Activated naive CD8-positive, alpha-beta T cell (primary cell): ENCODE measurements around the gene GPX3.

Experiments
- H3K27ac Mint-ChIP-seq: one replicate; pipeline ENCODE4 v1.8.0; 2021; ENCODE audit warnings: mixed read lengths
- H3K27me3 Mint-ChIP-seq: one replicate; pipeline ENCODE4 v1.8.0; 2021; ENCODE audit warnings: mixed read lengths
- H3K36me3 Mint-ChIP-seq: one replicate; pipeline ENCODE4 v1.8.0; 2021; ENCODE audit warnings: mixed read lengths
- H3K4me1 Mint-ChIP-seq: one replicate; pipeline ENCODE4 v1.8.0; 2021; ENCODE audit warnings: low read depth, mixed read lengths
- H3K4me3 Mint-ChIP-seq: one replicate; pipeline ENCODE4 v1.8.0; 2021; ENCODE audit warnings: mild to moderate bottlenecking, mixed read lengths
- H3K9me3 Mint-ChIP-seq: one replicate; pipeline ENCODE4 v1.8.0; 2021; ENCODE audit warnings: low read depth, mixed read lengths

GPX3 gene

GRCh38 chr5:151036556-151036955, 16.2 kb downstream of the GPX3 start:
- H3K4me1 Mint-ChIP-seq, result peaks cover 4% of the 10 kb centered on the region
- H3K9me3 Mint-ChIP-seq, result no peaks in the 10 kb centered on the region
- no peak overlapping the region for H3K4me3 Mint-ChIP-seq
- no peaks in the 10 kb centered on the region for H3K27me3 Mint-ChIP-seq
- no peak overlapping the region for H3K27ac Mint-ChIP-seq
- peaks cover 8% of the 10 kb centered on the region for H3K36me3 Mint-ChIP-seq

DNA sequence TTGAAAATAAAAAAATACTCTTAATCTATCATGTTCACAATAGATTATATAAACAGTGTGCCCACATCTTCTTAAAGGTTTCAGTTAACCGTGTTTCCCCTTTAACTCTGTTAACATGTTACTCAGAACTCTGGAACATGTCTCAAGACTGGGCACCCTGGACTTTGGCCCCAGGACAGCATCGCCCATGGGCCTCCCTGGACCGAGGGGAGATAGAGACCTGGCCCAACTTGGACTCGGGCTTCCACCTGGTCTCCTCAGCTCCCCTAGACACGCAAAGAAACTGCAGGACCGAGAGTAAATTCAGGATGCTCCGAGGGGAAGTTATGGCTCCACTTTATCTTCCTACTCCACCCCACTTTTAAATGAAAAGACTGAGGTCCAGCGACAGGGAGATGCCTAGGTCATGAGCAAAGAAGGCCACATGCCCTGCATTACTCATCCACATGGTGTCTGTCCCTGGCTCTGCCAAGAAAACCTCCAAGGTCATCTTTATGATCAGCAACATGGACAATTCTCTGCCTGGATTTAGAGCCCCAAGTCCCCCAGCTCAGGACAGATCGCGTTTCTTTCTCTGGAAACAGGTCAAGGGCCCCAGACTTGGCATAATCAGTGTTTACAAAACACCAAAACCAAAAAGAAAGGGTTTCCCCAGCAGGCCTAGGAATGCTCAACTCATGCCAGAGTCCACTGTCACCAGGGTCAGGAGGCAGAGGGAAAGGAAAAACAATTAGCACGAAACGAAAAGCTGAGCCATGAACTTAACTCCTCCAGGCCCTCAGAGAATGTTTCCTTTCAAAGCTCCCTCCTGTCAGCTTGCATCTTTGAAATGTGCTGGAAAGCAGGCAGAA, 17.4 kb downstream of the GPX3 start:
- peaks cover 8% of the 10 kb centered on the region for H3K36me3 Mint-ChIP-seq

DNA sequence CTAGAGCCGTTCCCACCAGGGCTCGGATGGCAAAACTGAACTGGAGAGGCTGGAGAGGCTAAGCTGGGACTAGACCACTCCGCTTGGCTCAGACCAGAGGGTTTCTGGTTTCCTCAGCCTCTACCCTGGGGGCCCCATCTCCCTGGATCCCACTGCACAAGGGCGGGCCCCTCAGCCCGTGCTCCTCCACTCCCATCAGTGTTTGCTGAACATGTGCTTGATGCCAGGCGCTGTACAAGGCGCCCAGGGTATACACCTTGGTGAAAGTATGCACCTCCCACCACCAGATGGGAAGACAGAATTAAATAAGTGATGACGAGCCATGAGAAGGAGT, 18.0 kb downstream of the GPX3 start:
- H3K4me3 Mint-ChIP-seq, result no peak overlapping the region
- no peaks in the 10 kb centered on the region for H3K9me3 Mint-ChIP-seq
- H3K27ac Mint-ChIP-seq, result peak overlapping the region; percentile 34
- H3K4me1 Mint-ChIP-seq, result peaks cover 4% of the 10 kb centered on the region
- no peaks in the 10 kb centered on the region for H3K27me3 Mint-ChIP-seq
- H3K36me3 Mint-ChIP-seq, result peaks cover 11% of the 10 kb centered on the region

More for the DNA sequence above, 17.4 kb downstream of the GPX3 start:
- Mint-ChIP-seq H3K9me3 (no peaks in the 10 kb centered on the region), H3K4me3 (no peak overlapping the region), H3K27me3 (no peaks in the 10 kb centered on the region), H3K27ac (peak overlapping the region; percentile 22), H3K4me1 (peaks cover 4% of the 10 kb centered on the region)

DNA sequence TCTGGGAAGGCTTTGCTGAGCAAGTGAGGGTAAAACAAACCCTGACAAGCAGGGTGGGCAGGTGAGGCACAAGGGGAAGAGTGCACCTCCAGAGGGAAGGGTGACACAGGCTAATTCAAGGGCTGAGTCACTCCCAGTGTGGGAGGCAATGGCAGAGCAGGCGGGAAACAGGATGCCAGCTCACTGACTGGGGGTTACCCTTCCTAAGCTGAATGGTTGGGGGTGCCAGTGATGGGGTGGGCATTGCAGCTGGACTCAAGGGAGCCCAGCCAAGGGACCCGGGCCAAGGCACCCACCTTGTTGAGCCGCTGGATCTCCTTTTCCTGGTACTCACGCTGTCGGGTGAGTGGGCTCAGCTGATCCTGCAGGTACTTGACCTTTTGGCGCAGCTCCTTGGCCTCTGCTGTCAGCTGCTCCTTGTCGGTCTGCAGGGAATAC, 18.4 kb downstream of the GPX3 start:
- peaks cover 11% of the 10 kb centered on the region for H3K36me3 Mint-ChIP-seq
- H3K4me3 Mint-ChIP-seq, result no peak overlapping the region
- H3K4me1 Mint-ChIP-seq, result peaks cover 4% of the 10 kb centered on the region
- H3K27me3 Mint-ChIP-seq, result no peaks in the 10 kb centered on the region
- H3K27ac Mint-ChIP-seq, result peak overlapping the region; percentile 34
- H3K9me3 Mint-ChIP-seq, result no peaks in the 10 kb centered on the region

GRCh38 chr5:151039665-151040064, 19.3 kb downstream of the GPX3 start:
- H3K9me3 Mint-ChIP-seq, result no peaks in the 10 kb centered on the region
- no peak overlapping the region for H3K27ac Mint-ChIP-seq
- no peak overlapping the region for H3K4me3 Mint-ChIP-seq
- peaks cover 4% of the 10 kb centered on the region for H3K4me1 Mint-ChIP-seq
- H3K27me3 Mint-ChIP-seq, result no peaks in the 10 kb centered on the region
- peaks cover 11% of the 10 kb centered on the region for H3K36me3 Mint-ChIP-seq

DNA sequence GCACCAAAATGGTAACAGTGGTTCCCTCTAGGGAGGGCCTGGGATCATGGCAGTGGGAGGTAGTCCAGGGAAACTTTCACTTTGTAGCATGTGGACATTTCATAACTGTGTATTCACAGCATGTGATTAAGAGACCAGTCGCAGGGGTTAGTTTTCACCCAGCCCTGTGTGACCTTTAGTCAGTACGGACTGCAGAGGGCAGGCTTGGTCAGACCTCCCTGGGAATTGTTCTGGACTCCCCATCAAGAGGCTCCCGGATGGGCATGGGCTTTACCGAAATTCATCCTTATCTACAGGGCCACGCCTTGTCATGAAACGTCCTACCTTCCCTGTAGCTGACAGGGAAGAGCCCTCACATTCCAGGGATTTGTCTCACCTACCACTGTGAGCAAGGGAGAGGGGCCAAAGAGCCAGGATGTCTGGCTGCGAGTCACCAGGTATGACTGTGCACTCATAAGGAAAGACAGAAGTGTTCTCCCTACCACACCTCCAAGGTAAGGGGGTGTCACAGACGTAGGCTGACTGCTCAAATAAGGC, 19.9 kb downstream of the GPX3 start:
- Mint-ChIP-seq H3K27me3 (no peaks in the 10 kb centered on the region), H3K36me3 (peaks cover 11% of the 10 kb centered on the region), H3K9me3 (no peaks in the 10 kb centered on the region), H3K27ac (no peak overlapping the region), H3K4me3 (no peak overlapping the region), H3K4me1 (peaks cover 4% of the 10 kb centered on the region)

DNA sequence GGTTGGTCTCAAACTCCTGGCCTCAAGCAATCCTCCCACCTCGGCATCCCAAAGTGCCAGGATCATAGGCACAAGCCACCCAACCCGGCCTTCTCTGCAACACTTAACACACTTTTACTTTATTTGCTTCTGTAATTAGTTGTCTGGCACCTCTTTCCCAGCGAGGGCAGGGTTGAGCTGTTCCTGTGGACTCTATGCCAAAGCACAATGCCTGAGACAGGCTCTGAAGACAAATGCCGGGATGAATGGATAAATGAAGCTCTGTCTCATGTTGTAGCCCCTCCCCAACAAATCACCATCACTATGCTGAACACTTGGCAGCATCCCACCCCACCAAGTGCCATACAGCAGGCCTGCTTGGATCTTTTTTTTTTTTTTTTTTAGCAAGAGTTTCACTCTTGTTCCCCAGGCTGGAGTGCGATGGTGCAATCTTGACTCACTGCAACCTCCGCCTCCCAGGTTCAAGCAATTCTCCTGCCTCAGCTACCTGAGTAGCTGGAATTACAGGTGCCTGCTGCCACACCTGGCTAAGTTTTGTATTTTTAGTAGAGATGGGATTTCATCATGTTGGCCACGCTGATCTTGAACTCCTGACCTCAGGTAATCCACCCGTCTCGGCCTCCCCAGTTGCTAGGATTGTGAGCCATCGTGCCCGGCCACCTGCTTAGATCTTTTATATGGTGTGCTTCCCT, 21.3 kb downstream of the GPX3 start:
- H3K27me3 Mint-ChIP-seq, result no peaks in the 10 kb centered on the region
- no peak overlapping the region for H3K27ac Mint-ChIP-seq
- H3K4me3 Mint-ChIP-seq, result no peak overlapping the region
- peaks cover 4% of the 10 kb centered on the region for H3K4me1 Mint-ChIP-seq
- no peaks in the 10 kb centered on the region for H3K9me3 Mint-ChIP-seq
- H3K36me3 Mint-ChIP-seq, result peaks cover 16% of the 10 kb centered on the region

GRCh38 chr5:151042453-151043093, 22.2 kb downstream of the GPX3 start:
- Mint-ChIP-seq H3K9me3 (no peaks in the 10 kb centered on the region), H3K27ac (no peak overlapping the region), H3K27me3 (no peaks in the 10 kb centered on the region), H3K4me3 (no peak overlapping the region), H3K36me3 (peaks cover 19% of the 10 kb centered on the region), H3K4me1 (peaks cover 4% of the 10 kb centered on the region)

DNA sequence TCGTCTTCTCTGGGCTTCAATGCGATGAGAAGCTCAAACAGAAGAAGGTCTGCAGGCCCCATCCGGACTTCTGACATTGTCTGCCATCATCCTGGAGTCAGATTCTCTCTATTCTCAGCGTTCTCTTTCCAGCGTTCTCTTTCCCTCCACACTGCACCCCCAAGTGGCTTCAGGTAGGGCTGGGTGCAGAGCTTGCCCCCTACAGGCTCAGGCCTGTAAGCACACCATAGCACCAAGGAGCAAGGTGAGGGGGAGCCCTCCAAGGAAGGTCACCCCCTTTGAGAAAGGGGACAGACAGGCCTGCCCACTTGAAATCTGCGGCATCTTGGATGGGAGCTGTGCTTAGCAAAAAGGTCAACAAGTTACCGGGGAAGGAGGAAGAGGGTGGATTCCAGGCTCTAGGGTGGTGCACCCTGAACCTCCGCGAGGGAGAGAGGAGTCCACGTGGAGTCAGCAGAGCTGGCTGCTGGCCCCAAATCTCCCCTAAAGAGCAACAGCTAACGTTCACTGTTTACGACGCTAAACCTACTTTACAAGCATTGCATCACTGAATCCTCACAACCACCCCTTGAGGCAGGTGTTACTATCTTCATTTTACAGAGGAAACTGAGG, 27.5 kb downstream of the GPX3 start:
- Mint-ChIP-seq H3K4me3 (no peak overlapping the region), H3K27me3 (no peaks in the 10 kb centered on the region), H3K4me1 (peaks cover 8% of the 10 kb centered on the region), H3K36me3 (peaks cover 22% of the 10 kb centered on the region), H3K9me3 (no peaks in the 10 kb centered on the region), H3K27ac (no peak overlapping the region)

DNA sequence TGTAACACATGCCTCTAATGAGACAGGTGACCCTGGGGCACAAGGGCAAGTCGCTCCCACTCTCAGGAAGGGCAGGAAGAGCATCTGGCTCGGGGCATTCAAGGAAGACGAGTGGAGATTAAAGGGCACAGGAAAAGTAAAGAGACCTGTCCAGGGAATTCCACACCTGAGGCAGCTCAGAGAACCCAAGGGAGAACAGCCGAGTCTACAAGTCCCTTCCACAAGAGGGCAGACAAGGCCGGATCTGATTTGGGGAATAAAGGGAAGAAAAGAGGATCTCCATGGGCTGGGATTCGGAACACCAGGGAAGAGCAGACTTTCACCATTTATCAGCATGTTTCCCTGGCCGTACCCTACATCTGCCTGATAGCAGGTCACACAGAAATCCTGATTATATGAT, 28.1 kb downstream of the GPX3 start:
- H3K36me3 Mint-ChIP-seq, result peaks cover 19% of the 10 kb centered on the region
- H3K4me1 Mint-ChIP-seq, result peaks cover 8% of the 10 kb centered on the region
- H3K27me3 Mint-ChIP-seq, result no peaks in the 10 kb centered on the region
- H3K4me3 Mint-ChIP-seq, result no peak overlapping the region
- H3K27ac Mint-ChIP-seq, result no peak overlapping the region
- no peaks in the 10 kb centered on the region for H3K9me3 Mint-ChIP-seq

DNA sequence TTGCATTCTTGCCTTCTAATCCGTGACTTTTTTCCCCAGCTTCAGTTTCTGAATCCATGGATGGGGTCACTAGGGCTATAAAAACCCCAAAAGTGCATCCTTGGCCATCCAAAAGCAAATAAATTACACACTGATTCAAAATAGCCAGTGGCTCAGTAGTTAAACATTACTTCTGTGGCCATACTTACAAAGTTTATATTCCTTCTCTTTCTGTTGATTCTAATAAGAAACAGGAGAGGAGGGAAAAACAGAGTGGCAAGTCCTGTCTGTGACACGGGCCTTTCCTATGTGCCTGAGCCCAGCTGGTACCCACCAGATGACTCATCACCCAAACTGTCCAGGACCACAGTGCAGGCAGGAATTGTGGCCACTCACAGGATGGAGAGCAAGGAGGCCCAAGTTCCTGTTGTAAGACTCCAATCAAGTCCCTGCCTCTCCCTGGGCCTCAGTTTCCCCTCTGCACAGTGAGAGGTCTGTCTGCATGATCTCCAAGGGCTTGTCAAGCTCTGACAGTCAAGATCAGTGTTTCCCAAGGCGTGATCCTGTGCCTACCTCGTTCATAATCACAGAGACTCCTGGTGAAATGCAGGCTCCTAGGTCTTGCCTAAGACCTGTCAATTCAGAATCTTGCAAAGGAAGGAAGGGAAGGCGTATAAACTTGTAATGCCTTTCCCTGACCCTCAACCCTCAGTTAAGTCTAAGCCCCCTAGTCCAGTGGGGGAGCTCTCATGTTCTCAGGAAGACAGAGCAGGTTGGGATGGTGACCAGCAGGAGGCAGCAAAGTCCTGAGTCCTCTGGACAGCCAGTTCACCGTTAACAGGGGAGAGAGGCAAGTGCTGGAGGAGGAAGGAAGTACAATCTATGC, 30.9 kb downstream of the GPX3 start:
- Mint-ChIP-seq H3K4me3 (no peak overlapping the region), H3K27ac (peak overlapping the region; percentile 46), H3K4me1 (peaks cover 9% of the 10 kb centered on the region), H3K36me3 (peaks cover 12% of the 10 kb centered on the region), H3K9me3 (no peaks in the 10 kb centered on the region), H3K27me3 (no peaks in the 10 kb centered on the region)

DNA sequence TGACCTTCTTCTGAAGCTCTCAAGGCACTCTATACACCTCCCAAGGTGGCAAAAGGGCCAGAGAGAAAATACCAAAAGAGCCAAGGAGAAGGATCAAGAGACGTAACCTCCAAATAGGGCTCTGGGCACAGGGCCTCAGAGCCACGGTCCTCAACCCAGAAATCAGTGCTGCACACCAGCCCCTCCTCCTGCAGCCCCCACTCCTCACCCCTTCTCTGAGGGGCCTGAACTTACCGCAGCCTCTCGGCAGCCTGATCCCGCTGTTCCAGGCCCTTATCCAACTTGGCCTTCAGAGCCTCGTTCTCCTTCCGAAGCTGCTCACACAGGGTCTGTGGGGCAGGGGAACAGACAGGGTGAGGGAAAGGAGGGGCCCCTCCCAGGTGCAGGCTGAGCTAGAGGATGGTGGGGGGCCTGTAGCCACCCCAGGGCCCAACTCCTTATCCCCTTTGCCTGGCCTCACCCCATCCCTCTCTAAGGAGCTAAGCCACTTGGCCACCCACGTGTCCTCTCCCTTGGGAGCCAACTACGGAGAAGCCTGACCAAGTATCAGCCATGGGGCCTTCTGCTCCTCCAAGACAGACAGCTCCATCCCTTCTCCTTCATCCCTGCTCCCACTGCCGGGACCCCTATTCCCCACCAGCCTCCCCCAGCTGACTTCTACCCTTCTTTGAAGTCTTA, 31.7 kb downstream of the GPX3 start:
- Mint-ChIP-seq H3K36me3 (peaks cover 12% of the 10 kb centered on the region), H3K27ac (peak overlapping the region; percentile 46), H3K27me3 (no peaks in the 10 kb centered on the region), H3K4me1 (peaks cover 9% of the 10 kb centered on the region), H3K4me3 (no peak overlapping the region), H3K9me3 (no peaks in the 10 kb centered on the region)

DNA sequence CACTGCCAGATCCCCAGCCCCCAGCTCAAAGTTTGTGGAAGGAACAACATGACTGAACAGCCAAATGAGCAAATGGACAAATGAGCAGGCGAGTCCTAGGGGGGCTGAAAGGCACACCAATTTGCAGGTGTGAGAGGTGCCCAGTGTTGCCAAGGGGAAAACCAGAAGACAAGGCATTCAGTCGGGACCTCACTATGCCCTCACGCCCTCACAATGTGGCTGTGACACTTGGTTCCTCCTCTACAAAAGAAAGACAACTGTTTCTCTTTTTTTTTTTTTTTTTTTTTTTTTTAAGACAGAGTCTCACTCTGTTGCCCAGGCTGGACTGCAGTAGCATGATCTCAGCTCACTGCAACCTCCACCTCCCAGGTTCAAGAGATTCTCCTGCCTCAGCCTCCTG, 32.4 kb downstream of the GPX3 start:
- no peak overlapping the region for H3K27ac Mint-ChIP-seq
- H3K4me1 Mint-ChIP-seq, result peaks cover 9% of the 10 kb centered on the region
- no peaks in the 10 kb centered on the region for H3K27me3 Mint-ChIP-seq
- H3K9me3 Mint-ChIP-seq, result no peaks in the 10 kb centered on the region
- H3K36me3 Mint-ChIP-seq, result peaks cover 11% of the 10 kb centered on the region
- no peak overlapping the region for H3K4me3 Mint-ChIP-seq
